SK-N-SH (cell line): ENCODE results near the gene RIMS1. TPM values are rescaled to one million over a fixed set of nuclear protein-coding genes. Genes with fewer than 3 reads are reported as not detected.

ENCODE experiments used
- CTCF ChIA-PET: fragments of 300-600, 350-600 bp; formaldehyde crosslinking; extraction: SDS; loops from one replicate; lab custom pipeline; 2021; lab: Yijun Ruan, JAX
- POLR2A ChIA-PET: fragments of 350-600 bp; sonication (Branson Sonifier 250); formaldehyde crosslinking; extraction: SDS; loops from one replicate; lab custom pipeline; 2020; ENCODE audit warnings: antibody characterized with exemption, inconsistent platforms; lab: Yijun Ruan, JAX
- DNase-seq: peaks from one replicate; pipeline ENCODE4 v3.0.0; 2012
- H2AFZ ChIP-seq: fragments of 200-600 bp; sonication (generic); 2 replicates; pipeline ENCODE4 v1.8.1; 2016; ENCODE audit warnings: antibody characterized with exemption, mild to moderate bottlenecking, low read depth
- H3F3A ChIP-seq: fragments of 200-600 bp; sonication (generic); replicated peaks from 2 replicates; pipeline ENCODE3; 2016; ENCODE audit warnings: antibody characterized with exemption, mild to moderate bottlenecking; ENCODE audit not compliant: insufficient read depth
- H3K27ac ChIP-seq, 2 experiments: fragments of 200-500 bp in 1 of 2; fragments of 200-600 bp in 1 of 2; sonication (Bioruptor generic) in 1 of 2; sonication (generic), shearing (Covaris generic) in 1 of 2; 2 replicates each; pipeline versions ENCODE4 v1.5.1 to v1.6.1; 2014 to 2016; ENCODE audit warnings: low read depth in 2 of 2, inconsistent platforms in 1 of 2, low read length in 1 of 2, mild to moderate bottlenecking in 1 of 2, mixed read lengths in 1 of 2
- H3K27me3 ChIP-seq: fragments of 200-600 bp; sonication (generic), shearing (Covaris generic); 2 replicates; pipeline ENCODE4 v1.6.1; 2016; ENCODE audit warnings: mixed run types; ENCODE audit not compliant: insufficient read depth
- H3K36me3 ChIP-seq, 2 experiments: fragments of 200-500 bp in 1 of 2; fragments of 200-600 bp in 1 of 2; sonication (Bioruptor generic) in 1 of 2; sonication (generic) in 1 of 2; replicated peaks in 1 of 2; 2 replicates each; pipeline versions ENCODE3 to v1.5.1; 2014 to 2016; ENCODE audit warnings: low read length in 1 of 2, mild to moderate bottlenecking in 1 of 2; ENCODE audit not compliant: insufficient read depth in 2 of 2, control insufficient read depth in 1 of 2
- H3K4me1 ChIP-seq, 2 experiments: fragments of 200-500 bp in 1 of 2; fragments of 200-600 bp in 1 of 2; sonication (Bioruptor generic) in 1 of 2; sonication (generic), shearing (Covaris generic) in 1 of 2; 2 replicates each; pipeline versions ENCODE4 v1.5.1 to v1.6.1; 2014 to 2016; ENCODE audit warnings: low read depth in 1 of 2, low read length in 1 of 2, mixed run types in 1 of 2; ENCODE audit not compliant: insufficient read depth in 2 of 2, control insufficient read depth in 1 of 2
- H3K4me2 ChIP-seq: fragments of 200-600 bp; sonication (generic), shearing (Covaris generic); 2 replicates; pipeline ENCODE4 v1.6.1; 2017; ENCODE audit warnings: mixed run types
- H3K4me3 ChIP-seq, 2 experiments: fragments of 200-500 bp in 1 of 2; fragments of 200-600 bp in 1 of 2; sonication (Bioruptor generic) in 1 of 2; sonication (generic), shearing (Covaris generic) in 1 of 2; 2 replicates each; pipeline versions ENCODE4 v1.5.1 to v1.8.1; 2014 to 2016; ENCODE audit warnings: low read depth in 2 of 2, inconsistent platforms in 1 of 2, low read length in 1 of 2, mild to moderate bottlenecking in 1 of 2, mixed read lengths in 1 of 2, moderate library complexity in 1 of 2
- H3K79me2 ChIP-seq: fragments of 200-600 bp; sonication (generic); 2 replicates; pipeline ENCODE4 v1.8.1; 2017; ENCODE audit warnings: mild to moderate bottlenecking; ENCODE audit not compliant: insufficient read depth
- H3K9ac ChIP-seq: fragments of 200-600 bp; sonication (generic); 2 replicates; pipeline ENCODE4 v1.6.1; 2017; ENCODE audit warnings: mixed run types
- H3K9me2 ChIP-seq: fragments of 200-600 bp; sonication (generic); 2 replicates; pipeline ENCODE4 v1.6.1; 2017; ENCODE audit warnings: mixed run types
- H3K9me3 ChIP-seq: fragments of 200-600 bp; sonication (generic); 2 replicates; pipeline ENCODE4 v1.6.1; 2017; ENCODE audit warnings: mixed run types, mild to moderate bottlenecking, moderate library complexity
- H4K20me1 ChIP-seq: fragments of 200-600 bp; sonication (generic); 2 replicates; pipeline ENCODE4 v1.6.1; 2017; ENCODE audit warnings: mild to moderate bottlenecking, mixed run types; ENCODE audit not compliant: insufficient read depth
- CHD2 ChIP-seq: fragments of 150-350 bp; IDR thresholded peaks from 2 replicates; pipeline ENCODE4 v1.6.1; 2018; ENCODE audit warnings: low read length; ENCODE audit not compliant: partially characterized antibody
- CTCF ChIP-seq: fragments of 200-600 bp; sonication (generic); IDR thresholded peaks from 2 replicates; pipeline ENCODE4 v1.6.1; 2017; ENCODE audit warnings: antibody characterized with exemption, mild to moderate bottlenecking, moderate library complexity
- EP300 ChIP-seq, 2 experiments: IDR thresholded peaks; 2 replicates each; pipeline versions ENCODE4 v1.4.0 to v1.6.1; 2012; ENCODE audit warnings: borderline replicate concordance in 1 of 2, low read depth in 1 of 2, low read length in 1 of 2
- FOXJ3 ChIP-seq: sonication (generic); formaldehyde crosslinking; IDR thresholded peaks from 2 replicates; pipeline ENCODE4 v1.5.1; 2020; ENCODE audit warnings: mild to moderate bottlenecking, missing genetic modification reagents
- FOXM1 ChIP-seq: IDR thresholded peaks from 2 replicates; pipeline ENCODE4 v1.4.0; 2012; ENCODE audit warnings: low read depth, mild to moderate bottlenecking
- GABPA ChIP-seq: IDR thresholded peaks from 2 replicates; pipeline ENCODE4 v1.4.0; 2012; ENCODE audit warnings: low read depth, mild to moderate bottlenecking
- MEF2A ChIP-seq: IDR thresholded peaks from 2 replicates; pipeline ENCODE4 v1.4.0; 2012; ENCODE audit warnings: low read depth, borderline replicate concordance
- POLR2AphosphoS5 ChIP-seq: IDR thresholded peaks from 2 replicates; pipeline ENCODE4 v1.6.1; 2012; ENCODE audit warnings: low read depth, low read length
- SMC3 ChIP-seq: IDR thresholded peaks from 2 replicates; pipeline ENCODE4 v1.6.1; 2012; ENCODE audit warnings: low read depth, low read length, improper control_type of control experiment
- WGBS: methylation state at CpG from one replicate; pipeline ENCODE4 v1.1.6; 2017; ENCODE audit warnings: low lambda C conversion rate; 5-methylcytosine and 5-hydroxymethylcytosine counted together
- polyA plus RNA-seq, 3 experiments: library from polyadenylated mRNA; depleted of rRNA; stranded (reverse); fragments of >200 nt; gene quantifications; 2 replicates each; pipeline ENCODE4 v1.2.3, GENCODE V29; 2012
- TF ChIP-seq, protein P1 (sequence below): fragments of 150-350 bp; IDR thresholded peaks from 2 replicates; pipeline ENCODE4 v1.6.1; 2017; ENCODE audit warnings: antibody characterized with exemption, low read length, low read depth, borderline replicate concordance
- TF ChIP-seq, protein P2 (sequence below): IDR thresholded peaks from 2 replicates; pipeline ENCODE4 v1.4.0; 2012; ENCODE audit warnings: low read depth
- TF ChIP-seq, protein P3 (sequence below): IDR thresholded peaks from 2 replicates; pipeline ENCODE4 v1.4.0; 2012; ENCODE audit warnings: low read depth, borderline replicate concordance
- TF ChIP-seq, protein P4 (sequence below): IDR thresholded peaks from 2 replicates; pipeline ENCODE4 v1.6.1; 2012; ENCODE audit warnings: mild to moderate bottlenecking, low read depth, low read length, moderate library complexity
- TF ChIP-seq, protein P5 (sequence below): IDR thresholded peaks from 2 replicates; pipeline ENCODE4; 2012

Gene RIMS1
- polyA plus RNA-seq, 1 of the 3 experiments (the other 2 are of a cell fraction): 0.20 TPM

- TF ChIP-seq POLR2AphosphoS5: no peak
- TF ChIP-seq, protein P1, sequence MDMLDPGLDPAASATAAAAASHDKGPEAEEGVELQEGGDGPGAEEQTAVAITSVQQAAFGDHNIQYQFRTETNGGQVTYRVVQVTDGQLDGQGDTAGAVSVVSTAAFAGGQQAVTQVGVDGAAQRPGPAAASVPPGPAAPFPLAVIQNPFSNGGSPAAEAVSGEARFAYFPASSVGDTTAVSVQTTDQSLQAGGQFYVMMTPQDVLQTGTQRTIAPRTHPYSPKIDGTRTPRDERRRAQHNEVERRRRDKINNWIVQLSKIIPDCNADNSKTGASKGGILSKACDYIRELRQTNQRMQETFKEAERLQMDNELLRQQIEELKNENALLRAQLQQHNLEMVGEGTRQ: no peak
- TF ChIP-seq, protein P2, sequence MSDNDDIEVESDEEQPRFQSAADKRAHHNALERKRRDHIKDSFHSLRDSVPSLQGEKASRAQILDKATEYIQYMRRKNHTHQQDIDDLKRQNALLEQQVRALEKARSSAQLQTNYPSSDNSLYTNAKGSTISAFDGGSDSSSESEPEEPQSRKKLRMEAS: no peak
Measured at GRCh38 chr6:72219536-72219935, 333.2 kb downstream of the RIMS1 start (continued).

GRCh38 chr6:72238021-72238420 is 351.7 kb downstream of the RIMS1 start:
- Histone ChIP-seq H3F3A (no peaks in the 10 kb centered on the region), H3K4me2 (no peak overlapping the region), H4K20me1 (no peaks in the 10 kb centered on the region), H3K9me3 (no peaks in the 10 kb centered on the region), H3K9ac (no peak overlapping the region), H3K79me2 (no peaks in the 10 kb centered on the region), H3K27me3 (no peaks in the 10 kb centered on the region), H3K36me3 (no peaks in the 10 kb centered on the region), H2AFZ (no peak overlapping the region), H3K4me1 (peaks cover 0 to 9% of the 10 kb centered on the region in 2 experiments; a peak in 1 of 4 replicates), H3K27ac (no peak overlapping the region), H3K4me3 (no peak overlapping the region), H3K9me2 (no peaks in the 10 kb centered on the region)
- no peak for TF ChIP-seq FOXJ3 (CRISPR knock-in tag)
- TF ChIP-seq, protein P3, sequence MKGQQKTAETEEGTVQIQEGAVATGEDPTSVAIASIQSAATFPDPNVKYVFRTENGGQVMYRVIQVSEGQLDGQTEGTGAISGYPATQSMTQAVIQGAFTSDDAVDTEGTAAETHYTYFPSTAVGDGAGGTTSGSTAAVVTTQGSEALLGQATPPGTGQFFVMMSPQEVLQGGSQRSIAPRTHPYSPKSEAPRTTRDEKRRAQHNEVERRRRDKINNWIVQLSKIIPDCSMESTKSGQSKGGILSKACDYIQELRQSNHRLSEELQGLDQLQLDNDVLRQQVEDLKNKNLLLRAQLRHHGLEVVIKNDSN: no peak
- TF ChIP-seq CHD2: no peak
- no peak for TF ChIP-seq FOXM1
- TF ChIP-seq, protein P1: no peak
- TF ChIP-seq, protein P2: no peak
- TF ChIP-seq MEF2A: no peak
- TF ChIP-seq, protein P4, sequence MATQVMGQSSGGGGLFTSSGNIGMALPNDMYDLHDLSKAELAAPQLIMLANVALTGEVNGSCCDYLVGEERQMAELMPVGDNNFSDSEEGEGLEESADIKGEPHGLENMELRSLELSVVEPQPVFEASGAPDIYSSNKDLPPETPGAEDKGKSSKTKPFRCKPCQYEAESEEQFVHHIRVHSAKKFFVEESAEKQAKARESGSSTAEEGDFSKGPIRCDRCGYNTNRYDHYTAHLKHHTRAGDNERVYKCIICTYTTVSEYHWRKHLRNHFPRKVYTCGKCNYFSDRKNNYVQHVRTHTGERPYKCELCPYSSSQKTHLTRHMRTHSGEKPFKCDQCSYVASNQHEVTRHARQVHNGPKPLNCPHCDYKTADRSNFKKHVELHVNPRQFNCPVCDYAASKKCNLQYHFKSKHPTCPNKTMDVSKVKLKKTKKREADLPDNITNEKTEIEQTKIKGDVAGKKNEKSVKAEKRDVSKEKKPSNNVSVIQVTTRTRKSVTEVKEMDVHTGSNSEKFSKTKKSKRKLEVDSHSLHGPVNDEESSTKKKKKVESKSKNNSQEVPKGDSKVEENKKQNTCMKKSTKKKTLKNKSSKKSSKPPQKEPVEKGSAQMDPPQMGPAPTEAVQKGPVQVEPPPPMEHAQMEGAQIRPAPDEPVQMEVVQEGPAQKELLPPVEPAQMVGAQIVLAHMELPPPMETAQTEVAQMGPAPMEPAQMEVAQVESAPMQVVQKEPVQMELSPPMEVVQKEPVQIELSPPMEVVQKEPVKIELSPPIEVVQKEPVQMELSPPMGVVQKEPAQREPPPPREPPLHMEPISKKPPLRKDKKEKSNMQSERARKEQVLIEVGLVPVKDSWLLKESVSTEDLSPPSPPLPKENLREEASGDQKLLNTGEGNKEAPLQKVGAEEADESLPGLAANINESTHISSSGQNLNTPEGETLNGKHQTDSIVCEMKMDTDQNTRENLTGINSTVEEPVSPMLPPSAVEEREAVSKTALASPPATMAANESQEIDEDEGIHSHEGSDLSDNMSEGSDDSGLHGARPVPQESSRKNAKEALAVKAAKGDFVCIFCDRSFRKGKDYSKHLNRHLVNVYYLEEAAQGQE: no peak
- no peak for TF ChIP-seq SMC3
- no peak for TF ChIP-seq CTCF
- TF ChIP-seq, protein P5, sequence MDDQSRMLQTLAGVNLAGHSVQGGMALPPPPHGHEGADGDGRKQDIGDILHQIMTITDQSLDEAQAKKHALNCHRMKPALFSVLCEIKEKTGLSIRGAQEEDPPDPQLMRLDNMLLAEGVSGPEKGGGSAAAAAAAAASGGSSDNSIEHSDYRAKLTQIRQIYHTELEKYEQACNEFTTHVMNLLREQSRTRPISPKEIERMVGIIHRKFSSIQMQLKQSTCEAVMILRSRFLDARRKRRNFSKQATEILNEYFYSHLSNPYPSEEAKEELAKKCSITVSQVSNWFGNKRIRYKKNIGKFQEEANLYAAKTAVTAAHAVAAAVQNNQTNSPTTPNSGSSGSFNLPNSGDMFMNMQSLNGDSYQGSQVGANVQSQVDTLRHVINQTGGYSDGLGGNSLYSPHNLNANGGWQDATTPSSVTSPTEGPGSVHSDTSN: no peak
- no peak for TF ChIP-seq GABPA
- TF ChIP-seq EP300 (IDR thresholded peaks at IDR 0.05; ENCODE audit: borderline replicate concordance in 1 of 2, low read depth in 1 of 2, low read length in 1 of 2): no peak
- no peak for DNase-seq
- POLR2A ChIA-PET: no interaction called here
- CTCF ChIA-PET: interaction anchor here (0.7 to 2.4 kb wide), 3 partner anchors 18 to 174 kb away, joined by 3 to 7 read pairs (median 4); no protein-coding TSS in a partner anchor
- 28% methylated on average over 1 of the region's 1 CpG for WGBS
